GM19468 (cell line): ENCODE results near the gene URGCP.

Experiments
- ATAC-seq: cut with Tn5 transposase; IDR thresholded peaks from one replicate; pipeline ENCODE4 v1.9.1; 2021; ENCODE audit warnings: mild to moderate bottlenecking, moderate library complexity, moderate number of reproducible peaks; ENCODE audit not compliant: unreplicated experiment; ENCODE audit errors: extremely low read depth

URGCP gene, protein sequence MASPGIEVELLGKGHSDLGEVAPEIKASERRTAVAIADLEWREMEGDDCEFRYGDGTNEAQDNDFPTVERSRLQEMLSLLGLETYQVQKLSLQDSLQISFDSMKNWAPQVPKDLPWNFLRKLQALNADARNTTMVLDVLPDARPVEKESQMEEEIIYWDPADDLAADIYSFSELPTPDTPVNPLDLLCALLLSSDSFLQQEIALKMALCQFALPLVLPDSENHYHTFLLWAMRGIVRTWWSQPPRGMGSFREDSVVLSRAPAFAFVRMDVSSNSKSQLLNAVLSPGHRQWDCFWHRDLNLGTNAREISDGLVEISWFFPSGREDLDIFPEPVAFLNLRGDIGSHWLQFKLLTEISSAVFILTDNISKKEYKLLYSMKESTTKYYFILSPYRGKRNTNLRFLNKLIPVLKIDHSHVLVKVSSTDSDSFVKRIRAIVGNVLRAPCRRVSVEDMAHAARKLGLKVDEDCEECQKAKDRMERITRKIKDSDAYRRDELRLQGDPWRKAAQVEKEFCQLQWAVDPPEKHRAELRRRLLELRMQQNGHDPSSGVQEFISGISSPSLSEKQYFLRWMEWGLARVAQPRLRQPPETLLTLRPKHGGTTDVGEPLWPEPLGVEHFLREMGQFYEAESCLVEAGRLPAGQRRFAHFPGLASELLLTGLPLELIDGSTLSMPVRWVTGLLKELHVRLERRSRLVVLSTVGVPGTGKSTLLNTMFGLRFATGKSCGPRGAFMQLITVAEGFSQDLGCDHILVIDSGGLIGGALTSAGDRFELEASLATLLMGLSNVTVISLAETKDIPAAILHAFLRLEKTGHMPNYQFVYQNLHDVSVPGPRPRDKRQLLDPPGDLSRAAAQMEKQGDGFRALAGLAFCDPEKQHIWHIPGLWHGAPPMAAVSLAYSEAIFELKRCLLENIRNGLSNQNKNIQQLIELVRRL

GRCh38 chr7:43906331-43907010, at the start of gene URGCP:
URGCP (minus strand) TSS chr7:43906596; CDS start chr7:43906575, 21 bp downstream.
- peak; percentile 57 for ATAC-seq

GRCh38 chr7:43956027-43956426, 49.6 kb upstream of the URGCP start:
- no peak for ATAC-seq

DNA sequence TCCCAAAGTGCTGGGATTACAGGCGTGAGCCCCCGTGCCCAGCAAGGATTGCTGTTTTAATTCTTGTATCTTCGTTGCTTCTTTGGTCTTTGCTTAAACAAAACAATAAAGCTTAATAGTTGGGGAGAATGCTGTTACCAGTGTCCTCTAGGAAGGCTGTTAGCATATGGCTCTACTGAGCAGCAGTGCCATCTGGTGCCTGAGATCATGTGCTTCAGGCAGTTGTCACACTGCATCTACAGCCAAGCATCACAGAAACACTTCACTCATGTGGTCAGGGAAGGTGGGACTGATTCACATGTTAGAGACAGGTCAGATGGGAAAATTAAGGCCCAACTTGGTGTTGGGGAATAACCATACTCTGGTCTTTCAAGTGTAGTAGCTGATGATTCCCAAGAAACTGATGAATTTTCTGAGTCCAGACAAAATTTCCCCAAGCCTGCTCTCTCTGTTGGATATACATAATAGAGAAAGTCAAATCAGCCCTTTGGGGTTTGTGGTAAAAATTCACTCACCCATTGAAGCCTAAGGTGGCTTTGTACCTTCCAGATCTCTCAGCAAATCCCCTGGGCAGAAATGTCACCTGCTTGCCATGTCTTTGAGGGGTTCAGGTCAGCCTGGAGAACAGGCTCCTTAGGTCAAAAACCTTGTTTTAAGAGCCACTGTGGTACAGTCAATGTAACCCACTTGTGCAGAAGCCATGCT, 48.3 kb upstream of the URGCP start:
- no peak for ATAC-seq

GRCh38 chr7:43953071-43953470, 46.7 kb upstream of the URGCP start:
- no peak for ATAC-seq

DNA sequence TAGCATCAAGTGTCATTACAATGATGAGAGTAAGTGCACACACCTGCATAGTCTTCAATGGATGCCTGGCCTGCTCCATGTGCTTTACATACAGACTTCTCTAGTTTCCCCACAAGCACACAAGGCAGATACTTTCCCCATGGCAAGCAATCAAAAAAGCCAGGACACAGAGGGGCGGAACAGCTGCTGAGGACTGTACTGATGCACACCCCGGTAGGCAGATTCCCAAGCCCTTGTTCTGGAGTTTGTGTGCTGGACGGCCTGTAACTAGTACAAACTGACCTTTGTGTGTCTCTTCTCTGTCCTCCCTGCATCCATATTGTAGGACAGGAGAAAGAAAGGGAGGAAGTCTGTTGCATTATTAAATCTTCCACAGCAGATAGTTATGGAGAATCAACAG, 45.6 kb upstream of the URGCP start:
- no peak for ATAC-seq

DNA sequence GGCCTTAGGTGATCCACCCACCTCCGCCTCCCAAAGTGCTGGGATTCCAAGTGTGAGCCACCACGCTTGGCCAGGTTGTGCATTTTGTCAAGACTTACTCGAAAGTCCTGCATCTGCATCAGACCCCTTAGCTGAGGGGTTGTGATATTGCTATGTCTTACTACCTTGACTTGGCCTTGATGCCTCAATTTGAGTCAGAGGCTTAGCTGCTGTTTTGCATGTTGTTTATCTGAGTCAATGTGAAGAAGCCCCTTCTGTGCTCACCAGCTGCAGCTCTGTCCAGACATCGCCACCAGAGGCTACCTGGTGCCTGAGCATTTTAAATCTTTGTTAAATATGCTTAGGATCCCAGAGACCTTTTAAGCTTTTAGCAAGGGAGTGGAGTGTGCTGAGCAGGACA, 37.9 kb upstream of the URGCP start:
- no peak for ATAC-seq

- ATAC-seq, result no peak
Observed at GRCh38 chr7:43943417-43944187, 37.2 kb upstream of the URGCP start.

DNA sequence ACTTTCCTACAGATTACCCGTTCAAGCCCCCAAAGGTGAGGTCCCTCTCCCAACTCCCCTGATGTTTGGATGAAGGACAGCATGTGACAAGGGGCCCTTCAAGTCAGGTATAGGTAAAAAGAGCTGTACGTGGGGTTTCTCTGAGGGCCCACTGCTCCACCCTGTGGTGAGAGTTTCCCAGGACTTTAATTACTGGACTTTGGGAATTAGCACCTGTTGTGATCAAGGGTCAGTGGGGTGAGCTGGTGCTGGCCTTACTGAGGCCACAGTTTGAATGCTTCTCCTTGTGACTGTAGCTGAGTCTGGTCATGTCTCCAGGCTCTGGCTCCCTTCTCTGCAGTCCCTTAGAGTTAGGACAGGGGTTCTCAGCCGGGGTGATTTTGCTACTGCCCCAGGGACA, 36.6 kb upstream of the URGCP start:
- no peak for ATAC-seq

DNA sequence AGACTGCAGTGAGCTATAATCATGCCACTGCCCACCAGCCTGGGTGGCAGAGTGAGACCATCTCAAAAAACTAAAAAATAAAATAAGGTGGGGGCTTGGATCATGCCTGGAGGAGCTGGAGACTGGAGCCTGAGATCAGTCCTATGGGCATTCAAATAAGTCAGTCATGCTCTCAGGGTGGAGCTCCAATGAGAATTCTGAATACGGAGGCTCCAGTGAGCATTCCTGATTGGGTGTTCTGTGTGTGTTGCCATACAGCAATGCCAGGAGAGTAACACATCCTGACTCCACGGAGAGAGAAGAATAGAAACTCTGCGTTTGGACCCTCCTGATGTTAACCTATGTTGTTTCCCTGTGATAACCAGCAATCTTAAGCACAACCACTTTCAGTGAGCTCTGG, 35.9 kb upstream of the URGCP start:
- ATAC-seq, result no peak

GRCh38 chr7:43938892-43939482, 32.6 kb upstream of the URGCP start:
- ATAC-seq, result no peak

- ATAC-seq, result no peak
Observed at GRCh38 chr7:43937444-43937843, 31.0 kb upstream of the URGCP start.

DNA sequence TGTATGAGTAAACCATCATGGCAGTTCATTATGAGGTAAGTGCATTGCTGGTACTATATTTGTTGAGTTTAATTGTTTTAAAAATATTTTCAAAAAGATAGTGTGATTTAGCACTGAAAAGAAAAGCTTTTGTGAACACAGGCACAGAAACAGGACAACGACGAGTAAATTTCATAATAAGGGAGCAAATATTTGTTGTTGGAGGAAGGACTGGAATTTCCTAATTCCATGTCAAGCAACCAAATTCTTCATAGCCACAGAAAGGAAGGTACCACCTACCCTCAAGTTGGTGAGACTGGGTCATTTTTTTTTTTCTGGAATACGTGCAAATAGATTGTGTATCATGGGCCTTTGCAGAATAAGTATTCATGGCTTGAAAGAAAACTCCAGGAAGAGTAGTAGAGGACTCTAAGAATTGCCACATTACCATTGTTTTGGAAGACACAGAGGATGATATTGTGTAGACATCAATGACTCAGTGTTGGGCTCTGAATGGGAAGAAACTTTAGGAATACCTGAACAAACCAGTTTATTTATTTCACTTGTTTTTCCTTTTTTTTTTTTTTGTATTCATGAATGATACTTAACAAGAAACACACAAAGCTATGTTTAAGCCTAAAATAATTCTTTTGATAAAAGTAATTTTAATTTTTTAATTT, 27.6 kb upstream of the URGCP start:
- no peak for ATAC-seq

DNA sequence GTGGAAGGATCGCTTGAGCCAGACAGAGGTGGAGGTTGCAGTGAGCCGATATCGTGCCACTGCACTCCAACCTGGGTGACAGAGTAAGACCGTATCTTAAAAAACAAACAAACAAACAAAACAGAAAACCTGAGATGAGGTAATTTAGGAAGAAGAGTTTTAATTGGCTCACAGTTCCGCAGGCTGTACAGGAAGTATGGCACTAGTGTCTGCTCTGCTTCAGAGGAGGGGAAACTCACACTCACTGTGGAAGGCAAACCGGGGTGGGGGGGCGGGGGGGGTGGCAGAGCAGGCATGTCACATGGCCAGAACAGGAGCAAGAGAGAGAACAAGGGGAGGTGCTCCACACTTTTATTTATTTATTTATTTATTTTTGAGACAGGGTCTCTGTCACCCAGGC, 24.9 kb upstream of the URGCP start:
- ATAC-seq, result no peak

DNA sequence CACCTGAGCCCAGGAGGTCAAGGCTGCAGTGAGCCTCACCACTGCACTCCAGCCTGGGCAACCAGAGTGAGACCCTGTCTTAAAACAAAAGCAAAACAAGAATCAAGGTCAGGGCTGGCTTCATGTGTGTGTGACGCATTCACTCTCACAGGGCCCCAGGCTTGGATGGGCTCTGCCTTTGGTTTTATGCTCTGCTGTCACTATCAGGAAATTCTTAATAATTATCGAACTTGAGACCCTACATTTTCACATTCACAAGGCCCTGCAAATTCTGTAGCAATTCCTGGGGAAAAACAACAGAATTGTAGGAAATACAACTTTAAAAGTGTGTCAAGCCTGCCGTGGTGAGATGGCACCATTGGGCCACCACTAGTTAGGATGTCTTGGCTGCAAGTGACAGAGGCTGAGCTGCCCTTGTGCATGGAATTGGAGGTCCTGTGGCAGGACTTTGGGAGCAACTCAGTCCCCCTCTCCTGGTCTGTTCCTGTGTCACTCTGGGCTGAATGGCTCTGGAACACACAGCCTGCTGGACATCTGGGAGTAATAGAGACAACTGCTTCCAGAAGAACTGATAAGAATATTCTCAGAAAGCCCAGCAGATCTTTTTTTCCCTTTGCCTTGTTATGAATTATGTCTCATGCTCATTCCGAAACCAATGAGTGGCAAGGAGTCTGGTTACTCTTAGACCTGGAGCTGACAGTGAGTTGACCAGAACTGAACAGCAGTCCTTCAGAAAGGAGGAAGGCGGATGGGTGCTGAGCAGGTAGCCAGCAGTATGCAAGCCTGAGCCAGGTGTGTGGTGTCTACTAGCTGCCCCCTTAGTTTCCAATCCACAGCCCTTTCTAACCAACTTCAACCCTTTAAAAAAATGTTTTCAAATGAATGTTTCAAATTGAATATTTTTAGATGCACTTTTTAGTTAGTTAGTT, 23.4 kb upstream of the URGCP start:
- no peak for ATAC-seq

GRCh38 chr7:43927810-43928209, 21.4 kb upstream of the URGCP start:
- ATAC-seq, result no peak

DNA sequence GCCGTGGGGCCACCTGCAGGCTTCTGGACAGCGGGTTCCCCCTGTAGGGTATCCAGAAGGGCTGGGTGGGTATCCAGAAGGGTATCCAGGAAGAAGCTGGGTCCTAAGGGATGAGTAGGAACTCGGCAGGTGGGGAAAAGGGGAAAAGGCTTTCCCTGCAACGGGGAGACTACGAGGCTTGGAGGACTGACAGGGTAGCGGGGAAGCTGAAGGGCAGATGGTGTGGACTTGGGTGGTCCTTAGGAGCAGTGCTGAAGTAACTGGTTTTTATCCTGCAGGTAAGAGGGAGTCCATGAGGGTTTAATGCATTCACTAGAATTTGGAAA, 20.4 kb upstream of the URGCP start:
- ATAC-seq, result no peak

DNA sequence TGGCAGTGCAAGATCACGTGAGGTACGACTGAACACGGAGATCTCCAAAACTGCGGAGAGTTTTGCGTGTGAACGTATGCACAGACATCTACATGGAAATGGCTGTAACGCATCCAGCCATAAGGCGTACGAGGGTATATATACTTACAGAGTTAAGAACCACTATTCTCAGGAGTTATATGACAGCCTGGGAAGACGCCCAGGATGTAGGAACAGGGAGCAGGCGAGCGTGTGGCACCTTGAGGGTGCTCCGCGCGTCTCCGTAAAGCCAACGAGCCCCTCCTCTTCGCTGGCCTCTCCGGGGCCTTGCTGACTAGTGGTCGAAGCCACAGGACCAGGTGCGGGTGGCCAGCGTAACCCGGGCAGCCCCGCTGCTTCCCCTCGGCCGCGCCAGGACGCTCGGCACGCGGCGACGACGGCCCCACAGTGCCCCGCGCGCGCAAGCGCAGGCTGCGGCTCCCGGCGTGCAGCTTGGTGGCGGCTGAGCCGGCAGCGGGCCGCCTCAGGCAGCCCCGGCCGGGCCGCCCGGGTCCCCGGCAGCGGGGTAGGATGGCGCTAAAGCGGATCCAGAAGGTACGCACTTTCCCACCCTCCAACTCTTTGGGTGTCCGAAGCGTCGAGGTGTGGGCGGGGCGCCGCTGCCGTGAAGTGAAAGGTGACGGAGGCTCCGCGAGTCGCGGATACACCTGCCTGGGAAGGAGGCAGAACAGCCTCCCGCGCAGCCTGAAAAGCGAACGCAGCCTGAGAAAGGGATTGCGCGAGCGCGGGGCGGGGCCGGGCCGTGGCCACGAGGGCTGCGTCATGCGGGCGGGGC, 19.8 kb upstream of the URGCP start, which contains the start of gene UBE2D4:
UBE2D4 (plus strand) TSS at position 453 of the 814 bp plus-strand sequence; CDS start at position 550, 97 bp downstream.
- peak; percentile 72 for ATAC-seq
